GM12873 (cell line): ENCODE data around the gene ZNF775.

Experiments
- TF ChIP-seq, protein P1 (sequence below): IDR thresholded peaks from 2 replicates; pipeline ENCODE4 v1.5.1; 2012; ENCODE audit warnings: low read depth, mild to moderate bottlenecking, moderate library complexity, low read length, control low read depth; ENCODE audit not compliant: insufficient read depth; ENCODE audit errors: missing control alignments

ZNF775 gene

DNA sequence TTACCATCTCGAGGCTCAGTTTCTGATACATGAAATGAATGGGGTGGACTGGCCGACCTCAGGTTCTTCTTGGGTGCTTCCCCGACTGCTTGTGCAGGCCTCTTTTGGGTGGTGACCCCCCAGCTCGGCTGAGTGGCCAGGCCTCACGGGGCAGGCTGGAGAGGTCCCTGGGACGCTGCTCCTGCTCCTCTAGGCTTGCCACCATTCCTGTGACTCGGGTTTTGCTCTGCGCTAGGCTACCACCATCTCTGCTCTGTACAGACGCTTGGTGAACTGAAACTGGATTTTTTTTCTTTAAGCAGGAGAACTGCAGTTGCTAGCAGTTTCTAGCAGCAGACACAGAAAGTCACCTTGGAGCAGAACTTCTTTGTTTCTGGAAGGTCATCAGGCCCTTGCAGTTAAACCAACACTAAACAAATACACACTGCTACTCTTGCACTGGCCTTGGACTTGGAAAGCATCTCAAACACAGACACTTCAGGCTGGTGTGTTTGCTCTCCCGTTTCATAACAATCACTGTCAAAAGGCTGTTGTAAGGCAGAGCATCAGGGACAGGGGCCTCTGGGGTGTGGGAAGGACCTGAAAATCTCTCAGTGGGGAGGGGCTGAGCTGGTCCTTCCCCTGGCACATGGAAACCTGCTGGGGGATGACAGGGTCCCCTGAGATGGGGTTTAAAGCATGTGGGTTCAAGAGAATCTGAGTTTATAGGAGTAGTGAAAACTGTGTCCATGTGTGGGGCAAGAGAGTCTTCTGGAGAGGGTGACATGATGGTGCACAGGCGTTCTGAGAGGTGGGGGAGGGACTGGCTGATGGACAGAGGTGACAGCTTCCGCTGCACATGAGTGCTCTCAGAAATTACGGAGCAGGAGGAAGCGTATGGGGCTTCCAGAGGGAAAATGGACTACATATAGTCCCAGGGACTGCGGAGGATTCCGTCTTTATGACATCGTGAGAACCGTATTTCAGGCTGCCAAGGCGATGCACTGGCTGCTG lies 36.3 kb downstream of the ZNF775 start:
- TF ChIP-seq, protein P1, sequence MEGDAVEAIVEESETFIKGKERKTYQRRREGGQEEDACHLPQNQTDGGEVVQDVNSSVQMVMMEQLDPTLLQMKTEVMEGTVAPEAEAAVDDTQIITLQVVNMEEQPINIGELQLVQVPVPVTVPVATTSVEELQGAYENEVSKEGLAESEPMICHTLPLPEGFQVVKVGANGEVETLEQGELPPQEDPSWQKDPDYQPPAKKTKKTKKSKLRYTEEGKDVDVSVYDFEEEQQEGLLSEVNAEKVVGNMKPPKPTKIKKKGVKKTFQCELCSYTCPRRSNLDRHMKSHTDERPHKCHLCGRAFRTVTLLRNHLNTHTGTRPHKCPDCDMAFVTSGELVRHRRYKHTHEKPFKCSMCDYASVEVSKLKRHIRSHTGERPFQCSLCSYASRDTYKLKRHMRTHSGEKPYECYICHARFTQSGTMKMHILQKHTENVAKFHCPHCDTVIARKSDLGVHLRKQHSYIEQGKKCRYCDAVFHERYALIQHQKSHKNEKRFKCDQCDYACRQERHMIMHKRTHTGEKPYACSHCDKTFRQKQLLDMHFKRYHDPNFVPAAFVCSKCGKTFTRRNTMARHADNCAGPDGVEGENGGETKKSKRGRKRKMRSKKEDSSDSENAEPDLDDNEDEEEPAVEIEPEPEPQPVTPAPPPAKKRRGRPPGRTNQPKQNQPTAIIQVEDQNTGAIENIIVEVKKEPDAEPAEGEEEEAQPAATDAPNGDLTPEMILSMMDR = no peak

GRCh38 chr7:150417239-150417638 lies 38.1 kb downstream of the ZNF775 start:
- TF ChIP-seq, protein P1 = no peak

DNA sequence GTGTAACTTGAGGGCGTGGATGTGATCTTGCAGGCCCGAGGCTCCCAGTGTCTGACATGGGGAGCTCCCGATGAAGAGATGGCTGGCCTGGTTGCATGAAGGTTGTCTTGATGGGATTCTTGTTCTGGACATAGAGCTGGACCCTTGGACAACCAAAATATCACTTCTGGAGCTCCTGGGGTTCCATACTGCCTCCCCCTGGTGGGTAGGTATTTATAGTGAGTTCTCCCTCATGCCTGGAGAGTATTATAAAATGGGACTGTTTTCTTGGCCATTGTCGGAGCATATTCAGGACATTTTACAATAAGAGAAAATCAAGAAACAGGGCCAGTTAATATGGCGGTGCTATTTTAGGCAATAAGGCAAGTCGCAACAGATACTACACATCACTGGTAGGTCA lies 38.7 kb downstream of the ZNF775 start:
- TF ChIP-seq, protein P1 = peak; percentile 31

- TF ChIP-seq, protein P1 = no peak
These were observed 41.1 kb downstream of the ZNF775 start for GRCh38 chr7:150420242-150420641.

DNA sequence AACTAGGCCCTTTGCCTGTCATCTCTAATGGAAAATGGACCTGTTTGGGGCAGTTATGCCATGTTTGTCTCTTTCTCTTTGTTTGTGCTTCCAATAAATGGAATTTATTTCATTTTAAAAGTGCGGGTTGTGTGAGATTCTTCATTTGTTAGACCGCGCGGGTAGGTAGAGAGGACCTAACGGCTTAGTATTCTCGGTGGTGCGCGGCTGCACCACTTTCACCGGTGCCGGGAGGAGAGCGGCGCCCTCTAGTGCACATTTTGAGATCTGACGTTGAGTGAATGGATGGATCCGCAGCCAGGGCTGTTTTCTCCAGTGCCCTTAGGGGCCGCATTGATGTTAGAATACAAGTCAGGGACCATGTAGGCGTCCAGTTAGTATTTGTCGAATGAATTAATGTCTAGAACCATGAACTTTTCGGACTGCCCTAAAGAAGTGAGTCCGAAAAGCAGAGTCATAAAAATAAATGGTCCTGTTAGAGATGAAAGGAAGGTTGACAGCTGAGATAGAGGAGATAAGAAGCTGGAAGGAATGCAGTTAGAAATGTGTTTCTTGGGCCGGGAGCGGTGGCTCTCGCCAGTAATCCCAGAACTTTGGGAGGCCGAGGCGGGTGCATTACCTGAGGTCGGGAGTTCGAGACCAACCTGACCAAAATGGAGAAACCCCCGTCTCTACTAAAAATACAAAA lies 42.0 kb downstream of the ZNF775 start:
- TF ChIP-seq, protein P1 = peak; percentile 82

DNA sequence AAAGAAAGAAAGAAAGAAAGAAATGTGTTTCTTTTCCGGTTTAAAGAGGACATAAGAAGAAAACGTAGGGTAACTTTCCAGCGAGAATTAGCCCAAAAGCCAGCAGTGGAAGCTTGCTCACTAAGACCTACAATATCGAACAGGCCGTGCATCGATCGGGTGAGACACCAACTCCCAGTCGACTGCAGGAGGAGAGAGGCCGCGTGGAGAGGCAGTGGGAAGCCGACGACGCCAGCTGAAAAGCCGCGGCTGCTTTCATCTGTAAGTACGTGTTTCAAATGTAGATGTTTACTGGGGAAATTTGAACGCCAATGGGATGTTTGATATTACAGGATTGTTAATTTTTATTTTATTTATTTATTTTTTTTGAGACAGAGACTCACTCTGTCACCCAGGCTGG lies 42.7 kb downstream of the ZNF775 start:
- TF ChIP-seq, protein P1 = no peak

DNA sequence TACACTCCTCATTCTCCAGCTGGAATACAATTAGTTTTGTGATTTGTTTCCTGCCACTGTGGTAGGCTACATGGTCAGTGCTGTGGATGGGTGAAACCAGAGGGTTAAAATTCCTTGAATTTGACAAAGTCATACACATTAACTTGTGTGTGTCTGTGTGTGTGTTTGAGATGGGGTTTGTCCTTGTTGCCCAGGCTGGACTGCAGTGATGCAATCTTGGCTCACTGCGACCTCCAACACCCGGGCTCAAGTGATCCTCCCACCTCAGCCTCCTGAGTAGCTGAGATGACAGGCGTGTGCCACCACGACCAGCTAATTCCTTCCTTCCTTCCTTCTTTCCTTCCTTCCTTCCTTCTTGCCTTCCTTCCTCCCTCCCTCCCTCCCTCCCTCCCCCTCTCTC lies 46.5 kb downstream of the ZNF775 start:
- TF ChIP-seq, protein P1 = no peak
